Skeletal muscle satellite cell (primary cell): ENCODE measurements around the gene AGPAT1.
"Not testable (repeated sequence)": the region's sequence is repeated elsewhere in the genome, so short reads cannot be mapped to it uniquely, and the experiment has no call there.

Experiments used
- H3K27me3 ChIP-seq: 2 replicates; pipeline ENCODE4 v1.7.0; 2013; ENCODE audit warnings: low read length; ENCODE audit not compliant: control insufficient read depth, insufficient read depth
- H3K36me3 ChIP-seq: 2 replicates; pipeline ENCODE4 v1.7.0; 2013; ENCODE audit warnings: mild to moderate bottlenecking, control low read depth, low read length; ENCODE audit not compliant: insufficient read depth
- H3K4me1 ChIP-seq: 2 replicates; pipeline ENCODE4 v1.7.0; 2013; ENCODE audit warnings: low read length; ENCODE audit not compliant: control insufficient read depth, insufficient read depth
- H3K4me2 ChIP-seq: 2 replicates; pipeline ENCODE4 v1.7.0; 2013; ENCODE audit warnings: mild to moderate bottlenecking, low read length
- H3K4me3 ChIP-seq: 2 replicates; pipeline ENCODE4 v1.7.0; 2013; ENCODE audit warnings: low read length
- H3K9ac ChIP-seq: 2 replicates; pipeline ENCODE4 v1.7.0; 2013; ENCODE audit warnings: mild to moderate bottlenecking, low read depth, low read length, moderate library complexity
- H3K9me3 ChIP-seq: replicated peaks from 2 replicates; pipeline ENCODE4 v1.7.0; 2013; ENCODE audit warnings: mild to moderate bottlenecking, control low read depth, low read length

Gene AGPAT1

DNA sequence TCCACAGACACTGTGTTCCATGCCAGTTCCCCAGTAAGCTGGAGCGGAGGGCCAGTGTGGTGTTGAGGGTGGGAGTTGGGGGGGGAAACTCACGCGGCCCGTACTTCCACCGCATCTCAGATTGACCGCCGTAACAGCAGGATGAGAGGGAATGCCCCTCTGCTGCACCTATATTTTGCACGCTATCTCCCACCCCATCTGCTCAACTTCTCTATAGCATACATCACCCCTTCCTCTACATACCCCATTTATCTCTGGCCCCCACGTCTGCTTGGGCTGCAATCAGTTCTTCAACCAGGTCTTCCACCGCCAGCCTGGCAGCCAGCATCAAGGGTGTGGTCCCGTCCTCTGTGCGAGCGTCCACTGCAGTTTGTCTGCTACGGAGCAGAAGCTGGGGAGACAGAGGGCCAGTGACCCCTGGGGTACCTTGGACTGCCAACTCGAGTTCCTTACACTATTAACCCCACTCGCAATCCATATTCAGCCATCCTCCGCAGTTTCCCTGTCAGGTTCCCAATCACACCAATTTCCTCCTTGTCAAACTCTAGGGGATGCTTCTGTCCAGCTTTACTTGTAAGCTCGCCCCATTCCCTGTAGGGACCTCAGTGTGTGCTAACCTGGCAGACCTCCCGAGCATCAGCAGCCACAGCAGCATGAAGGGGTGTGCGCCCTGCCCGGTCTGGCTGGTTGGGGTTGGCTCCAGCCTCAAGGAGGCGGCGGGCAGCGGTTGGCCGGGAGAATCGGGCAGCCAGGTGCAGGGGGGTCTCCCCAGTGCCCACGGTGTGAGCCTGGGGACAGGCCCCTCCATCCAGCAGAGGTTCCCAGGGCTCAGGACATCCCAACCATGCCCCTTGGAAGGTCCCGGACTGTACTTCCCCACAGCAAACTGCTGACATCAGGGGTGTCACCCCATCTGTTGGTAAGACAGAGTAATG is 21.1 kb upstream of the AGPAT1 start:
- Histone ChIP-seq H3K9me3 (no peaks in the 10 kb centered on the region), H3K4me2 (peak overlapping the region; percentile 99), H3K27me3 (peaks cover 6% of the 10 kb centered on the region), H3K4me3 (peak overlapping the region; percentile 97), H3K36me3 (no peaks in the 10 kb centered on the region), H3K9ac (peak overlapping the region; percentile 100), H3K4me1 (peaks cover 25% of the 10 kb centered on the region)

DNA sequence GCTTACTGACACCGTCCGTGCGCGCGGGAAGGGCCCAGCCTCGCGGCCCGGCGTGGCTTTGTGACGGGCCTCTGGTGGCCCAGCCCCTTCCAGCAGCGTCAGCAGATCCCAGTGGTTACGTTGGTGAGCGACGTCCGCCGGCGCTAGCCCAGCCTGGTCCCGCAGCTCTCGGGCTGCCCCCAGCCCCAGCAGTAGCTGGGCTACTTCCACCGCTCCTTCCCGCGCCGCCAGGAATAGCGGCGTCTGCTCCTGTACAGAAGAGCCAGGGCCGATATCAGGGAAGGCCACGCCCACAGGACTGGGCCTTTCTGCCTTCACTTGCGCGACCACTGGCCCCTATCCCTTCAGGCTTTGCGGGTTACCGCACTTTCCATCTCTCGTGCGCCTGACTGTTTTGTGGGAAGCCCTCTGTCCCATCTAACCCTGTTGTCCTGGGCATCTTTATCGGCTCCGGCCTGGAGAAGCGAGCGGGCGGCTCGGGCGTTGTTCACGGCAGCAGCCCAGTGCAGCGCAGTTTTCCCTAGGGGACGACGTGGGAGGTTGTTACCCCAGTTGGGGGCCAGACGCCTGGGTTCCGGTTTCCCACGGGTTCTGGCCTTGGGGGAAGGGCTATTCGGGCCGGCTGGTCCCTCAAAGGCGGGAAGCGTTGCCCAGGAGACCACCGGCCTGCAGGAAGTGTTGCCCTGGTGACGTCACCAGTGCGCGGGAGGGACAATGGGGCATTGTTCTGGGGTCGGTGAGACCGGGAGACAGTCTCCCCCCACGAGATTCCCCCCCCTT is 20.2 kb upstream of the AGPAT1 start:
- Histone ChIP-seq H3K4me1 (peaks cover 26% of the 10 kb centered on the region), H3K36me3 (no peaks in the 10 kb centered on the region), H3K4me3 (peak overlapping the region; percentile 97)

DNA sequence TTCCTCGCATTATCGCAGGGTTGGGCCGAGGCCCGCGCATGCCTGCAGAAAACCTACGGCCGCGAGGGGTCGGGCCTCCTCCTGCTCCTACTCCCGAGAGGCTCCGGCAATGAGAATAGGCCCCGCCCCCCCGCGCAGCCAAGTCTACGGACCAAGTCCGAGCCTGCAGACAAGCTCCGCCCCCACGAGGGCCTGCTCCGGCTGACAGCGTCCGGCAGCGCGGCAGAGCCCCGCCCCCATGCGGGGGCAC is 19.7 kb upstream of the AGPAT1 start:
- no peak overlapping the region for H3K4me3 ChIP-seq
- H3K9ac ChIP-seq = peak overlapping the region; percentile 100
- no peaks in the 10 kb centered on the region for H3K36me3 ChIP-seq
- H3K9me3 ChIP-seq = no peaks in the 10 kb centered on the region
- H3K4me2 ChIP-seq = peak overlapping the region; percentile 99
- no peaks in the 10 kb centered on the region for H3K27me3 ChIP-seq
- peaks cover 31% of the 10 kb centered on the region for H3K4me1 ChIP-seq

More for the DNA sequence above, 20.2 kb upstream of the AGPAT1 start:
- Histone ChIP-seq H3K9me3 (no peaks in the 10 kb centered on the region), H3K4me2 (peak overlapping the region; percentile 99), H3K9ac (peak overlapping the region; percentile 100), H3K27me3 (no peaks in the 10 kb centered on the region)

DNA sequence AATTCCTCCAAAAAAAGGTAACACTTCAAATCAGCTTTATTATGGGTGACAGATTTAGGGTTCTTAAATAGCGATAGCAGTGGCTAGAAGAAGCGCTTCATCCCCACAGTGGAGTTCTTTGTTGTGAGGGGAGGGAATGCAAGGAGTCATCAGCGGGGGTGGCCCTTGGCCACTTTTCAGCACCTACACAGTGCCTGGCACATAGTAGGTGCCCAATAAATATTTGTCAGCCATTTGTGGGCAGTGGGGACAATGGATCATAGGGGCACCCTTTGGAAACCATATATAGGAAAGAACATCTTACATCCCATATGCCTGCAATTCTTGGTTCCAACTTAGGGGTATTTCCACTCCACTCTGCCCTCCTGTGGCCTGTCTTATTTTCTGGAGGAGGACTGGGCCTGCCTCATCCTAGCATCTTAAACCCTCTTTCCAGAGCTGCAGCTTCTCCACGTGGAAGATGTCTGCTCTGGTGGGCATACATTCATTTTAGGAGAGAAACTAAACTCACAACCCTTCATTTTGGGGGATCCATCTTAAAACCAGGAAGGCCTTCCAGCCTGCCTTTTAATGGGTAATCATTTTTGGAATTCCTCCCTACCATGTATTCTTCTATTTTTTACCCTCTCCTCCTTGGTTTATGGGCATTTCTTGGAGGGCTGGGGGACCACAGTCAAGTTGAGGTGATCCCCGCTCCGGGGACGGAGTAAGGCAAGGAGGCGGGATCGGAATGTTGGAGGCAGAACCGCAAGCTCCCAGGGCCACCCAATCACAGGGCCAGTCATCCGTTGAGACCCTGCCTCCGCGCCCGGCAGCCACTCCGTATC is 19.2 kb upstream of the AGPAT1 start:
- Histone ChIP-seq H3K36me3 (no peaks in the 10 kb centered on the region), H3K4me2 (peak overlapping the region; percentile 99), H3K27me3 (no peaks in the 10 kb centered on the region), H3K9me3 (no peaks in the 10 kb centered on the region), H3K4me1 (peaks cover 34% of the 10 kb centered on the region), H3K9ac (peak overlapping the region; percentile 94), H3K4me3 (peak overlapping the region; percentile 78)

DNA sequence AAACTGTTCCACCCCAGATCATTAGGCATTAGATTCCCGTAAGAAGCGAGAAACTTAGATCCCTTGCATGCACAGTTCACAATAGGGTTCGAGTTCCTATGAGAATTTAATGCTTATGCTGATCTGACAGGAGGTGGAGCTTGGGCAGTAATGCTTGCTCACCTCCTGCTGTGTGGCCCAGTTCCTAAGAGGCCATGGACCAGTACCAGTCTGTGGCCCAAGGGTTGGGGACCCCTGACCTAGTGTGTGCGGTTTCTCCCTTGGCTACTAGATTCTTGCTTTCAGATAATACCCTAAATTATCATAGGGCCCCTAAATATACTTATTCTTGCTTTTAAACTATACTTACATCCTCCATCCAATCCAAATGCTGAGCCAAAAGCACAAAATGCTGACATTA is 18.5 kb upstream of the AGPAT1 start:
- Histone ChIP-seq H3K9ac (no peak overlapping the region), H3K36me3 (no peaks in the 10 kb centered on the region), H3K9me3 (no peaks in the 10 kb centered on the region), H3K4me1 (peaks cover 34% of the 10 kb centered on the region), H3K4me2 (no peak overlapping the region), H3K27me3 (no peaks in the 10 kb centered on the region), H3K4me3 (peak overlapping the region; percentile 78)

DNA sequence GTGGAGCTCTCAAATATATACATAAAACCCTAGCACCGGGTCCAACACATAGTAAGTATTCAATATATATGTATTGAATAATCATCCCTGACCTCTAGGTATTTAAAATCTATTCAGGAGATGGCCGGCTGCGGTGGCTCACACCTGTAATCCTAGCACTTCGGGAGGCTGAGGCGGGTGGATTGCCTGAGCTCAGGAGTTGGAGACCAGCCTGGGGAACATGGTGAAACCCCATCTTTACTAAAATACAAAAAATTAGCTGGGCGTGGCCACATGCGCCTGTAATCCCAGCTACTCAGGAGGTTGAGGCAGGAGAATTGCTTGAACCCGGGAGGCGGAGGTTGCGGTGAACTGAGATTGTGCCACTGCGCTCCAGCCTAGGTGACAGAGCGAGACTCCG is 17.2 kb upstream of the AGPAT1 start:
- H3K36me3 ChIP-seq, H3K4me3 ChIP-seq, H3K27me3 ChIP-seq, H3K9ac ChIP-seq, H3K4me2 ChIP-seq, H3K9me3 ChIP-seq: not testable (repeated sequence)
- peaks cover 44% of the 10 kb centered on the region for H3K4me1 ChIP-seq

DNA sequence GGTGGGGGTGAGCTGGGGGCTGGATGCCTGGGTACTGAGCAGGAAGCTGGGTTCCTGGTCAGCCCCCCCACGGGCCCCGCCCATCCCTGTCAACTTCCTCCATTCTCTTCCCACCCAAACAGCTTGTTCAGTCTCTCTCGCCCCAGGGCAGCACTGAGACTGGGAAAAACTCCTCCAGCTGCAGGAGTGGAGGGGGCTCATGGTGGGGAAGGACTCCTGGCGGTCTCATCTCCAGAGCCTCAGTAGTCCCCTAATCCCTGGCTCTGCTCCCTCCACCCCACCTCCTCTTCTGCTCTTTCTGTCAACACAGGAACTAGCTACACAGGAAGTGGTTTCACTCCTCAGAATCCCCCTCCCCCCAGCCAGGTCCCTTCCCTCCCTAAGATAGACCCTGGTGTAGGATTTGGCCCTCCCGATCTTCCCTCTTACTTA is 16.7 kb upstream of the AGPAT1 start, which contains the start of gene GPSM3:
Gene GPSM3, minus strand, starts transcription at position 36 of the 432 bp plus-strand sequence. CDS start 130 bp downstream, outside the sequence.
- H3K36me3 ChIP-seq = peaks cover 5% of the 10 kb centered on the region
- H3K4me3 ChIP-seq = no peak within 1 kb of the TSS
- no peaks in the 10 kb centered on the region for H3K9me3 ChIP-seq
- H3K9ac ChIP-seq = peak within 1 kb of the TSS; percentile 30
- peaks cover 49% of the 10 kb centered on the region for H3K4me1 ChIP-seq
- peak within 1 kb of the TSS; percentile 31 for H3K4me2 ChIP-seq
- H3K27me3 ChIP-seq = no peaks in the 10 kb centered on the region

DNA sequence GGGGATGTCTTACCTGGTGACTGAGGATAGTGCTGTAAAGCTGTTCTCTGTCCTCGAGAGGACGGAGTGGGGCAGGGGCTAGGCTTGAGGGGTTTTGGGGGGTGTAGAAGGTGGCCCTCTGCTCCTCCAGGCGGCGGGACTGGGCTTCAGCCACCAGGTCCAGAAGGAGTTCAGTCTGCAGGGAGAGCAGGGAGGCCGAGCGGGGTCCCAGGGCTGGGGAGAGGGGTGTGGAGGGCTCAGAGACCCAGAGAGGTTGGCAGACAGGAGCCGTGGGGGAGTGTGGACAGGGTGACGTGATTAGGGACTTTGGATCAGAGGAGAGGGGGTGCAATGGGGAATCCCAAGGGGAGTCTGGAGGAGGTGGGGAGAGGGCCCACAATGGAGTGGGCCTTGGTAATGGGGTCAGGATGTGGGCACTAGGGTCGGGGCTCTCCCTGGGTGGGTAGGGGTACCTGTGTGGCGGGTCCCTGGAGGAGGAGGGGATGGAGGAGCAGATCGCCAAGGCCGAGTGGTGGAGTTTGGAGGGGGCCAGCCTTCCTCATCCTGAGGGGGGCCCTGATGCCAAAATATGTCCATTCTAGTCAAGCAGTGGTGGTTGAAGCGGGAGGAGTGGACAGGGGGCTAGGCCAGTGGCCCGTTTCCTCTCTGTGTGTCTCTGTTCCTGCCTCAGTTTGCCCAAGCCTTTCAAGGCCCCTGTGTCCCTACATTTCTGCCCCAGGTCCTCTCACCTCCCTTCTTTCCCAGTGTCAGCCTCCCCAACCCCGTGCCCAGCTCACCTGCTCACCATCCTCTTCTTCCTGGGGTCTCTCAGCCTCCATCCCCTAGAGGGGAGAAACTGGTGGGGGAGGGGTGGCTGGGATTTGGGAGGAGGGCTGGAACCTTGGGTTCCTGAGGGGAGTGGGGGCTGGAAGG is 16.1 kb upstream of the AGPAT1 start:
- H3K27me3 ChIP-seq = no peaks in the 10 kb centered on the region
- H3K36me3 ChIP-seq = peaks cover 12% of the 10 kb centered on the region
- no peaks in the 10 kb centered on the region for H3K9me3 ChIP-seq
- H3K4me2 ChIP-seq = no peak overlapping the region
- H3K4me3 ChIP-seq = no peak overlapping the region
- no peak overlapping the region for H3K9ac ChIP-seq
- peaks cover 48% of the 10 kb centered on the region for H3K4me1 ChIP-seq

DNA sequence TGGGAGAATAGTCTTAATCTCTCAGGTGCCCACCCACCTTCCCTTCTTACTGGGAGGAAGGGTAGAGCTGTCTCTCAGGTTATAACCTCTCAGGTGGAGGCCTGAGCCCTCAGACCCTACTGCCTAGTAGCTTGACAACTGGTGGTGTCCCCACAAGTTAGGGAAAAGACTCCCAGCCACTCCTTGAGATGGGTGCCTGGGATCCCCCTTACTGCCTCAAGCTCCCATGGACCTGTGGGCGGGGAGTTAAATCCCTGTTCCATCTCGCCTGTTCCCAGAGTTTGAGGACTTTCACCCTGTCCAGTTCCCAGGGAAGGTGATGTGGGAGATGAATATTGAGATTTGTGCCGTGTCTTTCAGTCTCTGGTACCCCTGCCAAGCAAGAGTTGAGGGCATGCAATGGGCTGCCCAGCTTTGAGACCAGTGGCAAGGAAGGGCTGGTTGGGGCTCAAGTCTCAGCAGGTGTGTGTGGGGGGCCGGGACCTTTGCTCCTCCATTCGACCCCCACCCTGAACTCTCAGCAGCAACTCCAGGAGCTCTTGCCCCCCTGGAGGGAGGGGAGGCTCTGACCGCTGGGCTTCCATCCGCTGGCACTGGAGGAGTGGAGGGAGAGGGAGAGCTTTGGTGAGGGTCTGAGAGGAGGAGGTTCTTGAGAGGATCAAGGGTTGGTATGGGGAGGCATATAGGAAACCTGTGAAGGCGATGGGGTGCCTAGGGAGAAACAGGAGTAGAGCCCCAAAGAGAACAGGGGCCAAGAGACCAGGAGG is 15.2 kb upstream of the AGPAT1 start:
- no peak overlapping the region for H3K9ac ChIP-seq

More for the DNA sequence above, 15.2 kb upstream of the AGPAT1 start:
- Histone ChIP-seq H3K27me3 (no peaks in the 10 kb centered on the region), H3K4me1 (peaks cover 42% of the 10 kb centered on the region), H3K4me3 (peak overlapping the region; percentile 68), H3K4me2 (peak overlapping the region; percentile 96), H3K36me3 (peaks cover 20% of the 10 kb centered on the region), H3K9me3 (no peaks in the 10 kb centered on the region)
